HG02588 (cell line): Measurements from ENCODE around the gene CHKB.
"Not testable (repeated sequence)": the region's sequence is repeated elsewhere in the genome, so short reads cannot be mapped to it uniquely, and the experiment has no call there.

Experiments
- ATAC-seq: cut with Tn5 transposase; IDR thresholded peaks from one replicate; pipeline ENCODE4 v1.9.1; 2021; ENCODE audit warnings: mild to moderate bottlenecking, moderate library complexity; ENCODE audit not compliant: unreplicated experiment

The CHKB gene

DNA sequence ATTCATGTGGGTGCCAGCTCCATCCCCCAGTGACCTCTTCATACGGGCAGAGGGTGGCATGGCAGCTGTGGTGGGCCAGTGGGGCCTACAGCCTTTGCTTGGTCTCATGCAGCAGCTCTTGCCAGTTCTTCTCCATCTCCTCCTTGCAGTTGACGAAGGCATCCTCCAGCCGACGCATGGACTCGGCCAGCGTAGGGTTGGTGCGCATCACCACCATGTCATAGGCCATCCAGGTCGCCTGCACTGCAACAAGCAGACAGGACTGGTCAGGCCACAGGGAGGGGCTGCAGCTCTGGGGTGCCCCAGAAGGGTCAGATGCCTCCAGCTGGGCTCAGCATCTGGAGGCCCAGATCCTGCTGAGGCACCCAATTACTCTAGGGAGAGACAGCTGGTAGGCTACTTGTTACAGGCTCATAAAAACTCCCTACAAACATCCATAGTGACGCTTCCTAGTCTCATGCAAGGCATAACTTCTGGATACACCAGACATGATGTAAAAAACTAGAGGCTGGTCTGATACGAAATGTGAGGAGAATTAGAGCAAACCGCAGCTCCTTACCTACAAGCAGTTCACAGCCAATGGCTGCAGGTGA, 31.4 kb downstream of the CHKB start:
- no peak for ATAC-seq

DNA sequence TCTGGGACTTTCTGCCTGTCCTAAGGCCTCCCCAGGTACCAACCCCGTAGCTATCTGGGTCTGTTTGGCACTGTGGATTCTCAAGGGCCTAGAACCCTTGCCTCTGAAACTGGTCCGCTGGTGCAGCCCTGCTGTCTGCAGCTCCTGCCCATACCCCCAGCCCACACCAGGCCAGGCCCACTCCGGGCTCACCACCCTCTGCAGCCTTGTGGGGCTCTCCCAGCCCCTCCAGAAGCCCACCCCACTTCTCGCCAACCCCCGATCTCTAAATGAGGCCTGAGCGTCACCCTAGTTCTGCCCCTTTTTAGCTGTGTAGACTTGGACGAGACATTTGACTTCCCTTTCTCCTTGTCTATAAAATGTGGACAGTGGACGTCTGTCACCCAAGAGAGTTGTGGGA, 32.3 kb downstream of the CHKB start:
- ATAC-seq: no peak

DNA sequence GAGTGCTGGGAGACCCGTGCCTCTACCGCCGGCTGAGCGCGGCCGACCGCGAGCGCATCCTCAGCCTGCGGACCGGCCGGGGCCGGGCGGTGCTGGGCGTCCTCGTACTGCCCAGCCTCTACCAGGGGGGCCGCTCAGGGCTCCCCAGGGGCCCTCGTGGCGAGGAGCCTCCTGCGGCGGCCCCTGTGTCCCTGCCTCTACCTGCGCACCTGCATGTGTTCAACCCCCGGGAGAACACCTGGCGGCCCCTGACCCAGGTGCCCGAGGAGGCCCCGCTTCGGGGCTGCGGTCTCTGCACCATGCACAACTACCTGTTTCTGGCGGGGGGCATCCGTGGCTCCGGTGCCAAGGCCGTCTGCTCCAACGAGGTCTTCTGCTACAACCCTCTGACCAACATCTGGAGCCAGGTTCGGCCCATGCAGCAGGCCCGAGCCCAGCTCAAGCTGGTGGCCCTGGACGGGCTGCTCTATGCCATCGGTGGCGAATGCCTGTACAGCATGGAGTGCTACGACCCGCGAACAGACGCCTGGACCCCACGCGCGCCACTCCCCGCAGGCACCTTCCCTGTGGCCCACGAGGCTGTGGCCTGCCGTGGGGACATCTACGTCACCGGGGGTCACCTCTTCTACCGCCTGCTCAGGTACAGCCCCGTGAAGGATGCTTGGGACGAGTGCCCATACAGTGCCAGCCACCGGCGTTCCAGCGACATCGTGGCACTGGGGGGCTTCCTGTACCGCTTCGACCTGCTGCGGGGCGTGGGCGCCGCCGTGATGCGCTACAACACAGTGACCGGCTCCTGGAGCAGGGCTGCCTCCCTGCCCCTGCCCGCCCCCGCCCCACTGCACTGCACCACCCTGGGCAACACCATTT, 33.5 kb downstream of the CHKB start:
- ATAC-seq: no peak

DNA sequence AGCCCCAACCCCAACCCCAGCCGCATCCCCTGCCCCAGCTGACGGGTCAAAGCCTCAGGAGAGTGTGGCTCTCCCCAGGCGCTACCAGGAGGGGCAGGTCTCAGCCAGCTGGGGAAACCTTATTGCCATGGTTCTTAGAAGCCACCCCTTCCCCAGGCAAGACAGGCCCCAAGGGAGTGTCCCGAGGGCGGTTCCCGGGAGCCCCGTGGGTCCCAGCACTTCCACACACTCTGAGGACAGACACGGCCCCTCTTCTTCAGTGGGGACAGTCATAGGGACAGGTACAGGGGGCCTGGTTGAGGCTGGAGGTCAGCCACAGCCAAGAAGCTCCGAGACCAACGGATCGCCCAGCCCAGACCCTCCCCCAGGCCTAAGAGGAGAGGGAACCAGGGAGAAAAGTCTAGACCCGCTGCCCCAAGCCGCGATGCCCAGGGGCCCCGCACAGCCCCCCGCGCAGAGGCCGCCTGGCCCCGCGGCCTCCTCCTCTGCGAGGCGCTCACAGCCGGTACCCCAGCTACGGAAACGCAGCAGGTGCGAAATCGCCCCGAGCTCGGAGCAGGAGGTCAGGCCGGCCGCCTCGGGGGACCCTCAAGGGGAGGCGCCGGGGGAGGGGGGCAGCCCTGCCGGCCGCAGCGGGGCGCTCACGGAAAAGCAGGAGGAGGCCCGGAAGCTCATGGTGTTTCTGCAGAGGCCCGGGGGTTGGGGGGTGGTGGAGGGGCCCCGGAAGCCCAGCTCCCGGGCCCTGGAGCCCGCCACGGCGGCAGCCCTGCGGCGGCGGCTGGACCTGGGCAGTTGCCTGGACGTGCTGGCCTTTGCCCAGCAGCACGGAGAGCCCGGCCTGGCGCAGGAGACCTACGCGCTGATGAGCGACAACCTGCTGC, 34.4 kb downstream of the CHKB start:
- no peak for ATAC-seq

DNA sequence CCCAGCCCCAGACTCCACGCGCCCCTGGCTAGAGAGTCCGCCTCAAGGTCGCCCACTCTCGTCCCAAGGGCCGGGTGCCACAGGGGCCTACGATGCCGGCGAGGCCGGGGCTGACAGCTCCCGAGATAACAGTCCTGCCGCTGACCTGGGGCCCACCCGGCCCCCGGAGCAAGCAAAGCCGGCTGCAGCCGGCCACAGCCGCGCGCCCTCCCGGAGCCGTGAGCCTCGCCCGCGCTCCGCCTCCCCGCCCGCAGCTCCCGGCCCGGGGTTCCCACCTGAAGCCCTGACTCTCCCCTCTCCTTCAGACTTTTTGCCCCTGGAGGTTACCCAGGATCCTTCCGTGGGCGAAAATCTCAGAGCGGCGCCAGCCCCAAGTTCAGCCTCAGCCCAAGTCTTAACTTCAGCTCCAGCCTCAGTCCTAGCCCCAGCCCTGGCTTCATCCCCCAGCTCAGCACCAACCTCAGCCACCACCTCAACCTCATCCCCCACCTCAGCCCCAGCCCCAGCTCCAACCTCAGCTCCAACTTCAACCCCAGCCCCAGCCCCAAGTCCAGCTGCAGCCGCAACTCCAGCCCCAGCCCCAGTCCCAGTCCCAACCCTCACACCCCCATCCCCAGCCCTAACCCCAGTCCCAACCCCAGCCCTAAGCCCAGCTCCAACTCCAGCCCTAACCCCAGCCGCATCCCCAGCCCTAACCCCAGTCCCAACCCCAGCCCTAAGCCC, 35.2 kb downstream of the CHKB start:
- ATAC-seq: no peak

DNA sequence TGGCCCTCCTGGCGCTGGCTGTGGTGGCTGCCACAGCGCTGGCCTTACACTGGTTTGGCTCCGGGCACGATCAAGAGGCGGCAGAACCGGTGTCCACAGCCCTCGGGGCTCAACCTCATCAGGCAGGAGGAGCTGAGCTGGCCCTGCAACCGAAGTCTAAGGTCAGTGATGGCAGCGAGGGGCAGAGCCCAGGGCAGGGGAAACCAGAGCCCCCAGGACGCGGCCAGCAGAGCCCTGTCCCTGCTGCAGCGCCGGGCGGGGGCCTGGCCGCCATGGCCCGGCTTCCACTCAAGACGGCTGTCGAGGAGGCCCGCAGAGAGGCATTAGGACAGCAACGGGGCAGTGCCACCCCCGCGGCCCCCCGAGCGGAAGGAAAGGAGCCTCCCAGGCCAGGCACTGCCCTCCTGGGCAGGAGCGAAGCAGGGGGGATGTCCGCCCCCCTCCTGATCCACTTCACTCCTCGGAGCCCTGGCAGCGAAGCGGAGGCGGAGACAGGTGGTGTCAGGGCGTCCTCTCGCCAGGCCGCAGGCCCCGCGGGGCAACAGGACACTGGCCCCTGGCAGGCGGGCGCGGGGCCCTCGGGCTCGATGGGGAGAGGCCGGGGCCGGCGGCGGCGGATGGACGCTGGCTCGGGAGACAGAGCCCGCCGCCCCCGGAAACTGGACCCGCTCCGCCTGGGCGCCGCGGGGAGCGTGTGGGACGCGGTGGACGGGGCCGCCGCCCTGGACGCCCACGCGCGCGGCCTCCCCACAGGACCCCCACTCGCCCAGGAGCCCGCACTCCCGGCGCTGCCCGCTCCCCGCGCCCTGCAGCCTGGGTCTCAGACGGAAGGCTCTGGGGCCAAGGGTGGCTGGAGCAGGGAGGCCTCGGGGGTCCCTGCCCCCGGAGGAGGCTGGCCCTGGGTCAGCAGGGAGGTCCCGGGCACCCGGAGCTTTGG, 36.1 kb downstream of the CHKB start:
- ATAC-seq: no peak

DNA sequence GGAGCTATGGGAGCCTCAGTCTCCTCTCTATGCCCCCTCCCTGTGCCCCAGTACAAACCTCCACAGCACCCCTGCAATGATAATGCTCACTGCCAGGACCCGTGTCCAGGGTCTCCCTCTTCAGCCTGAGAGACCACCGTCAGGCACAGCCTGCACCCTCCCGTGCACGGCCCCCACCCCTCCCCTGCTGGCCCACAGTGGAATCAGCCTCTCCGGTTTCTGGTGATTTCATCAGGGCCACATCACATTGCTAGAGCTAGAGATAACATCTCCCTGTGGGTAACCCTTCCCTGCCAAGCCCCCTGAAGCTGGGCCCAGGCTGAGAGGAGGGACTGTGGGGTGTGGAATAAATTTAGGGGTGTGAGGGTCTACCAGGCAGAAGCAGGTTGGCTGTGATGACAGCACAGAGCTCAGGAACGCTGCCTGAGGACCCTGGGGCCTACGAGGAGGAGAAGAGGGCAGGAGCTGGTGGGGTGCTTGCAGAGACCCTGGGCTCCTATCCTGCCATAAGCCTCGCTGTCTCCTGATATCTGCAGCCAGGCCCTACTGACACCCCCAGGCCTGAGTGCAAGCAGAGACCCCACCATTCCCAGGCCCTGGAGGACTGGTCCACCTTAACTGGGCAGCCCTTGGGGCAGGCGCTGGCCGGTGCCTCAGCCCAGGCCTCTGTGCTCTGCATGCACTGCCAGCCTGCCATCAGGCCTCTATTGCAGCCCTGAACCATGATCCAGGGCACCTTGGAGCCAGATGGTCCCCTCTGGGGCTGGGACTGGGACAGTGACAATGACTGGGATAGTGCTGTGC, 36.9 kb downstream of the CHKB start, which contains the start of gene KLHDC7B:
Gene KLHDC7B, plus strand, starts transcription at position 378 of the 804 bp plus-strand sequence. Its CDS starts 345 bp downstream, at position 723.
- ATAC-seq: no peak

DNA sequence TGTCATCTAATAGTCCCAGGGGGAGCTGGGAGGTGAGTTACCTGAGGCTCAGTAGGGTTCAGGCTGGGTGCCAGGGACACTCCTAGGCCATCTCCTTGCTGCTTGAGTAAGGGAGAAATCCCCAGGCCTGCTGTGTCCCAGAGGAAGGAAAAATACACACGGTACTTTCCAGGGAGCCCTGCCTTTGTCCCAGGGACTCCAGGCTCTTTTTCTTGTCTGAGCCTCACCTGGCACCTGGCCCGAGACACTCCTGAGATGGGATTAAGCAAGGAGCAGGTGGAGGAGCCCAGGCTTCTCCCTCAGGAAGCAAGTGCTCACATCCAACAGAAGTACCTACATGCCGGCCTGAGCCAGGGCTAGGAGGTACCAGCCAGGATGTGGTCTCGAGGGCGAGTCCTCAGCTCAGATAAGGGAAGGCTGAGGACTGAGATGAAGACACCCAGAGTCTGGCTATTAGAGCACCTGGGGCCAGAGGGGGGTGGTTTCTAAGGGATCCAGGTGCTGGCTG, 37.8 kb downstream of the CHKB start:
- no peak for ATAC-seq

DNA sequence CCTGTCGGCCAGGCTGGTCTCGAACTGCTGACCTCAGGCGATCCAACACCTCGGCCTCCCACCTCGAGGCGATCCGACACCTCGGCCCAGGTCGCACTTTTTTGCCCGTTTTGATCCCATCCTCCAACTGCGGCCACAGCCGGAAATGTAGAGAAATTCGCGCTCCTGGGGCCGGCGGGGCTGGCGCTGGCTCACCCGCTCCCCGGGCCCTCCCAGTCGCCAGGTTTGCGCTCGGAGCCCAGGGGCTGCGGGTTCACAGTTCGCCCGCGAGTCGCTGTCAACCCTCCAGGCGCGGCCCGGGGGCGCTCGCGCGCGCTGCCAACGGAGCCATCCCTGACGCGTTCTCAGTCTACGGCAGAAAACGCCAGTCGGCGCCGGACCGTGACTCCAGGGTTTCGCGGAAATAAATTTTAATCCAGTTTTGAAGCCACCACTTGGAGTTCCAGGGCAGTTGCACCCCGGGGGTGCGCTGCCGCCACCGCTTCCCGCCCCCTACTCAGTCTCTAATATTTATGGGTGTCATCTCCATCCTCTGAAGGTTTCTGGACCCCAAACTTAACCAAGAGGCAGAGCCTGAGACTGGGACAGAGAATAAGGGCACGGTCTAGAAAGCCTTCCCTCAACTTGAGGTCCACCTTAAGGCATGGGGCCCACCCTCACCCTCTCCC, 38.4 kb downstream of the CHKB start:
- no peak for ATAC-seq

DNA sequence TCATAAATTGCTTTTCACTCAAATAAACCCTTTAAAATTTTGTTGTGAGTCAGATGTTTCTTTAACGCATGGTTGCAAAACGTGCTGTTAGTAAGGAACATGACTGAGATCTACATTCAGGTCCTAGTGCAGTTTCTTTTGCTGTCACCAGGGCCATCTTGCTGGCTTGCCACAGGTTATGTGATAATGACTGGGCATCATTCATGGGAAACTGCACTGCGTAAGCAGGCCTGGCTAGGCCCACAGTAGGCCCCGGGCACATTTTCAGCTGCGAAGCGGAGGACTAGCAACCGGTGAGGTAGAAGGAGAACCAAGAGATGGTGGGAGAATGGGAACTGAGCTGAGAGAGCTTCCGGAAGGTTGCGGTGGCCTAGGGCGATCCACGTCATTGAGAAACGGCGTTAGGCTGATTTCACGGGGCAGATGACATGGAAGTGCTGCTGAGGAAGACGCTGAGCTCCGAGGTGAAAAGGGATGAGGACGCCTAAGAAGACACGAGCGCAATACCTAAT, 40.2 kb downstream of the CHKB start:
- ATAC-seq: no peak

DNA sequence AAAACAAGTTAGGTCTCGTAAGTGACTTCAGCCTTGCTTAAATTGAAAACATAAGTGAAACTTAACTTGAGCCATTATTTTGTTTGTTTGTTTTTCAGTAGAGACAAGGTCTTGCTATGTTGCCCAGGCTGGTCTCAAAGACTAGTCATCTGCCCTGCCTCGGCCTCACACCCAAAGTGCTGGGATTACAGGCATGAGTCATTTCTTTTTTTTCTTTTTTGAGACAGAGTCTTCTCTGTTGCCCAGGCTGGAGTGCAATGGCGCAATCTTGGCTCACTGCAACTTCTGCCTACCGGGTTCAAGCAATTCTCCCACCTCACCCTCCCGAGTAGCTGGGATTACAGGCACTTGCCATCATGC, 41.0 kb downstream of the CHKB start:
- not testable (repeated sequence) for ATAC-seq

DNA sequence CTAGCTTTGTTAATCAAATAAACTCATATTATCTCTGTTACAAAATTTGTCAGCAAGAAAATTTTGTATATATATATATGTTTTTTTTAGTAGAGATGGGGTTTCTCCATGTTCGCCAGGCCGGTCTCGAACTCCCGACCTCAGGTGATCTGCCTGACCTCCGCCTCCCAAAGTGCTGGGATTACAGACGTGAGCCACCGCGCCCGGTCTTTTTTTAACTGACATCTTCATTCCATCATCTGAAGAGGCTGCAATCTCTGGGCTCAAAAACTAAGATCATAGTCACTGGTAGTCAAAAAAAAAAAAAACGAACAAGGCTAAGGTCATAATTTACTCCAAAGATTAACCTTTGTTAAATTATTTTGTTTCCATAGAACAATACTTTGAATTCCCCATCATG, 42.3 kb downstream of the CHKB start:
- ATAC-seq: no peak

DNA sequence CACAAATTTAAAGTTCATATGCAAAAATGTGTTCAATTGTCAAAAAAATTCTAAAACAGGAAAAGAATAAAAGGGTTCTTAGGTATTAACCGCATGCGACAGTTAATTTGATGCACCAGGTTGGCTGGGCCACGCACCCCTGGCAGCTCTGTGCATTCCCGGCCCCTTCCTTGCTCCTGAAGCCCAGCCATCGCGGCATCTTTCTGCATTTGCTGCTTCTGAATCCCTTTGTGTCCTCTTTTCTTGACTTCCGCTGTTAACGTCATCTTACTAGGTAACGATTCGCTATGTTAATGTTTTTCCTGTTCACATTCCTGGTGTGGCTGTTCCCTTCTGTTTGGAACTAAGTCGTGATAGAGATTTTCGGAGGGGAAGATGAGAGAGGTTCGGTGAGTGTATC, 44.9 kb downstream of the CHKB start:
- ATAC-seq: no peak

DNA sequence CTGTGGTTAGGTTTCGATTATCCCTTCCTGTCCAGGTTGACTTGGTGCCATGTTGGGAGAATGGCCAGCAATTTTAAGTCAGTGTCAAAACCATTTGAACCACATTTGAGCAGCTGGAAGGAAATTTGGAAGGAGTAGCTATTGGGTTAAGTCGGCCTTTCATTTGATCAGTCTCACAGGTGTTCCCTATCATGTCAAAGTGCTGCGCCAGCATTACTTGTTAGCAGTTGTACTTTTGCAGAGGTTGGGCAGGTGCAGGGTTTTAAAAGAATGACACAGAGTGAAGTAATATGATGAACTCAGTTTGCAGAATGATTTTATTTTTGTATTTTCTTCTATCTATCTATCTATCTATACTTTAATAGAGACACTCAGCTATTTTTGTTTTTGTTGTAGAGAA, 46.4 kb downstream of the CHKB start:
- ATAC-seq: no peak

DNA sequence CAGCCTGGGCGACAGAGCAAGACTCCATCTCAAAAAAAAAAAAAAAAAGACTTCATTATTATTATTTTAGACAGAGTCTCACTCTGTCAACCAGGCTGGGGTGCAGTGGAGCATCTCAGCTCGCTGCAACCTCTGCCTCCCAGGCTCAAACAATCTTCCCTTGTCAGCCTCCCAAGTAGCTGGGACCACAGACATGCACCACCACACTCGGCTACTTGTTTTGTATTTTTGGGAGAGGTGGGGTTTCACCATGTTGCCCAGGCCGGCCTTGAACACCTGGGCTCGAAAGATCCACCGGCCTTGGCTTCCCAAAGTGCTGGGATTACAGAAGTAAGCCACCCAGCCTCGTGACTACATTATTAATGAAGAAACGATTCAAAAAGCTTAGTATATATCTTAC, 47.5 kb downstream of the CHKB start:
- no peak for ATAC-seq

DNA sequence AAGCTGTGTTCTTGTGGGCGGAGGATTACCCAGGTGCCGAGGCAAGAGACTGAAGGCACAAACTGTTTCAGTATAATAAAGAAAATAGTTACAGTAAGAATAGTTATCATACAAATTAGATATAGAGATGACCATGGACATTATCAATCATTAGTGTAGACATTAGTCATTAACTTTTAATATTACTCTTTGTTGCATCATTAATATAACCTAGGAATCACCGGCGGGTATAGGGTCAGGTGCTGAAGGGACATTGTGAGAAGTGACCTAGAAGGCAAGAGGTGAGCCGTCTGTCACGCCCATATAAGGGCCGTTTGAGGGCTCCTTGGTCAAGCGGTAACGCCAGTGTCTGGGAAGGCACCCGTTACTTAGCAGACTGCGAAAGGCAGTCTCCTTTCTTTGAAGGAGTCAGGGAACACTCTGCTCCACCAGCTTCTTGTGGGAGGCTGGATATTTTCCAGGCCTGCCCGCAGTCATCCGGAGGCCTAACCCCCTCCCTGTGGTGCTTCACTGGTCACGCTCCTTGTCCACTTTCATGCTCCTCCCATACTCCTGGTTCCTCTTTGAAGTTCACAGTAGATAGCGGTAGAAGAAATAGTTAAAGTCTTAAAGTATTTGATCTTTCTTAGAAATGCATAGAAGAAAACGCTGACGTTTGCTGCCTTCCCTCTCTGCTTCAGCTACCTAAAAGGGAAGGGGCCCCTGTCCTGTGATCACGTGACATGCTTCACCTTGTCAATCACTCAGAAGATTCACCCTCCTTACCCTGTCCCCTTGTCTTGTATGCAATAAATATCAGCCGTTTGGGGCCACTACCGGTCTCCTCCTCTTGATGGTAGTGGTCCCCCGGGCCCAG, 48.6 kb downstream of the CHKB start:
- ATAC-seq: not testable (repeated sequence)
